Progenitor cell of endocrine pancreas (in vitro differentiated cells): Measurements from ENCODE around the gene NIPA2. TPM values are rescaled to one million over a fixed set of nuclear protein-coding genes. Genes with fewer than 3 reads are reported as not detected.
A peak's percentile ranks its signal among the peaks of the same experiment; 100 is the strongest.

Source experiments
- DNase-seq: peaks from one replicate; pipeline ENCODE4 v3.0.0; 2021; ENCODE audit warnings: low spot score; ENCODE audit not compliant: unreplicated experiment
- H3K27ac Mint-ChIP-seq: 2 replicates; pipeline ENCODE4 v1.8.0; 2021; ENCODE audit warnings: mild to moderate bottlenecking, moderate library complexity, mixed read lengths
- H3K27me3 Mint-ChIP-seq: 2 replicates; pipeline ENCODE4 v1.8.0; 2021; ENCODE audit warnings: mixed read lengths
- H3K36me3 Mint-ChIP-seq: 2 replicates; pipeline ENCODE4 v1.8.0; 2022; ENCODE audit warnings: mixed read lengths; ENCODE audit not compliant: insufficient read depth
- H3K4me1 Mint-ChIP-seq: 2 replicates; pipeline ENCODE4 v1.8.0; 2021; ENCODE audit warnings: low read depth, mixed read lengths
- H3K4me3 Mint-ChIP-seq: 2 replicates; pipeline ENCODE4 v1.8.0; 2021; ENCODE audit warnings: low read depth, mild to moderate bottlenecking, moderate library complexity, mixed read lengths
- H3K9me3 Mint-ChIP-seq: 2 replicates; pipeline ENCODE4 v1.8.0; 2021; ENCODE audit warnings: low read depth, mixed read lengths
- total RNA-seq: library from RNA; stranded (reverse); gene quantifications from 2 replicates; pipeline ENCODE4 v1.2.1, GENCODE V29; 2021
- TF ChIP-seq, protein P1 (sequence below): fragments of 200-600 bp; sonication (generic); IDR thresholded peaks from one replicate; pipeline ENCODE4 v1.5.0; 2021; ENCODE audit warnings: antibody characterized with exemption, mild to moderate bottlenecking; ENCODE audit not compliant: unreplicated experiment

The NIPA2 gene
- total RNA-seq, 1 donor from 2014 or later: 34.3 TPM

DNA sequence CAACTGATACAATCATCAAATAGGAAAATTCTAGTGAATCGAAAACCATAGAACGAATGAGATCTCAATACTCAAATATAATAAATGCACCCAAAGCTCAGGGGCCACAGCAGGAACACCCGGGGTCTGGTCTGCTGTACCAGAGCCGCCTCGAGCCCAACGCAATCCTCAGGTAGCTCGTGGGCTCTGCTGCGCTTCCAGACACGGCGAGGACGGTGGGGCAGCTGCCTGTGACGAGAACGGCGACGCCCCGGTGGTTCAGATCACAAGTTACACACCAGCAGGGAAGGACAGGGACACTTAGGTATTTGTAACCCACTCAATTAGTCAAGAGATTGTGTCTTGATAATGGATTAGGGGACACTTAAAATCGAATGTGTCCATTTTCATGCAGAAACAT, 54.6 kb downstream of the NIPA2 start:
- peaks cover 4% of the 10 kb centered on the region for H3K4me1 Mint-ChIP-seq
- H3K36me3 Mint-ChIP-seq: peaks cover 24% of the 10 kb centered on the region
- no peak overlapping the region for H3K4me3 Mint-ChIP-seq
- no peaks in the 10 kb centered on the region for H3K9me3 Mint-ChIP-seq
- TF ChIP-seq, protein P1, sequence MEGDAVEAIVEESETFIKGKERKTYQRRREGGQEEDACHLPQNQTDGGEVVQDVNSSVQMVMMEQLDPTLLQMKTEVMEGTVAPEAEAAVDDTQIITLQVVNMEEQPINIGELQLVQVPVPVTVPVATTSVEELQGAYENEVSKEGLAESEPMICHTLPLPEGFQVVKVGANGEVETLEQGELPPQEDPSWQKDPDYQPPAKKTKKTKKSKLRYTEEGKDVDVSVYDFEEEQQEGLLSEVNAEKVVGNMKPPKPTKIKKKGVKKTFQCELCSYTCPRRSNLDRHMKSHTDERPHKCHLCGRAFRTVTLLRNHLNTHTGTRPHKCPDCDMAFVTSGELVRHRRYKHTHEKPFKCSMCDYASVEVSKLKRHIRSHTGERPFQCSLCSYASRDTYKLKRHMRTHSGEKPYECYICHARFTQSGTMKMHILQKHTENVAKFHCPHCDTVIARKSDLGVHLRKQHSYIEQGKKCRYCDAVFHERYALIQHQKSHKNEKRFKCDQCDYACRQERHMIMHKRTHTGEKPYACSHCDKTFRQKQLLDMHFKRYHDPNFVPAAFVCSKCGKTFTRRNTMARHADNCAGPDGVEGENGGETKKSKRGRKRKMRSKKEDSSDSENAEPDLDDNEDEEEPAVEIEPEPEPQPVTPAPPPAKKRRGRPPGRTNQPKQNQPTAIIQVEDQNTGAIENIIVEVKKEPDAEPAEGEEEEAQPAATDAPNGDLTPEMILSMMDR: no peak
- no peaks in the 10 kb centered on the region for H3K27me3 Mint-ChIP-seq
- peak overlapping the region; percentile 37 for H3K27ac Mint-ChIP-seq
- no peak for DNase-seq

DNA sequence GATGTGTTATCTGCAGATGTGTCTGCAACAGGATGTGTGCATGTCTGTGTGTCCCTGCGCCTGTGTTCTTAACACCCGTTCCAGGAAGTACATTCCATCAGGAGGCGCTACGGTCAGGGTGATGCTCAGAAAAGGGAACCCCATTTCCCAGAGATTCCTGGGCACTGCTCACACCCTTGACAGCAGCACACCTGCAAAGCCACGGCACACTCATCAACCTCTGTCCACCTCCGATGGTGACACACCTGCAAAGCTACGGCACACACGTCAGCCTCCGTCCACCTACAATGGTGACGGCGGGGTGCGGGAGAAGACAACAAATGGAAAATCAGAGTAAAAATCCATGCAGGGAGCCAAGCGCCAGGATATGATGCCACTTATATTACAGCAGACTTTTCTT, 55.4 kb downstream of the NIPA2 start:
- no peaks in the 10 kb centered on the region for H3K27me3 Mint-ChIP-seq
- no peaks in the 10 kb centered on the region for H3K9me3 Mint-ChIP-seq
- no peak overlapping the region for H3K4me3 Mint-ChIP-seq
- peaks cover 24% of the 10 kb centered on the region for H3K36me3 Mint-ChIP-seq
- H3K27ac Mint-ChIP-seq: no peak overlapping the region
- no peak for DNase-seq
- TF ChIP-seq, protein P1: no peak
- H3K4me1 Mint-ChIP-seq: peaks cover 4% of the 10 kb centered on the region

DNA sequence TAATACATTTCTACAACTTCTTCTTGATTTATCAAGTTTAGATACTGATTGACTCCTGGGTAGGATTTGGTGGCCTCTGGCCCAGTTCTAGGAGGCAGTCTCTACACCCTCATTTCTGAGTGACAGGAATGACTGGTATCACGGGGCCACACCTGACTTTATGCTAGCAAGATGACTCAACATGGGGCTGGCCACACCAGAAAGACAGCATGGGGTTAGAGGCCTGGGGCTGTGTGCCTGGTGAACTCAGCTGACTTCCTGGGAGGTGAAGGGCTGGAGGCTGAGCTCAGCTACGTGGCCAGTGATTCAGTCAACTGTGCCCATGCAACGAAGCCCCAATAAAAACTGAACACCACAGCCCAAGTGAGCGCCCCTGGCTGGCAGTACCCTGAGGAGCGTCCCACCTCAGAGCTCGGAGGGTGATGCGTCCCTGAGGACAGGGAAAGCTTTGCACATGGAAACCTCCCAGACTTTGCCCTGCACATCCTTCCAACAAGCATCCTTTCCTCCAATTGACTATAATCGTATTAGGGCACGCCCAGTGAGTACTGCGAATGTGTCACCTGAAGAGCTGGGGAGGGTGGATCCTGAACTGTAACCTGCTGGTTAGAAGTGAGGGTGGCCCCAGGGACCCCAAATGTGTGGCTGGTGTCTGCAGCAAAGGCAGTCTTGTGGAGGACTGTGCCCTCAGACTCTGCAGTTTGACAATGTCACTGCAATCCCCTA, 57.2 kb downstream of the NIPA2 start:
- TF ChIP-seq, protein P1: no peak
- H3K36me3 Mint-ChIP-seq: peaks cover 28% of the 10 kb centered on the region
- peak overlapping the region; percentile 16 for H3K27ac Mint-ChIP-seq
- no peak for DNase-seq
- no peaks in the 10 kb centered on the region for H3K27me3 Mint-ChIP-seq
- H3K4me3 Mint-ChIP-seq: no peak overlapping the region
- H3K9me3 Mint-ChIP-seq: no peaks in the 10 kb centered on the region
- H3K4me1 Mint-ChIP-seq: peaks cover 4% of the 10 kb centered on the region

DNA sequence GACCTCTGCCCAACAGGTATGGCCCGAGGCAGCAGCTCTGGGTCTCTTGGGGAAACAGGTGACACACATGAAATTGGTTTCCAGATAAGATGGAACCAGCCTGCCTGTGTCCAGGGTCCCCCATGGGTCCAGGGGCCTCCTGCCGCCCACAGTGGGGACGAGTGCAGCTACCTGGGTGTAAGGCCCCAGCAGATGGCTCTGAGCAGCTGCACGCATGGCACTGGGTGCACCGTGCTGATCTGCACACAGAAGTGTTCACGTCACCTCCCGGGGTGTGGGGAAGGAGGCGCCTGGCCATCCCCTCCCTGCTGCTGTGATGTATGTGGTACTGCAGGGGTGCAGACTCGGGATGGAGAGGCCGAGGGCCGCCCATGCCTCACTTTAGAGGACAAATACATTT, 63.6 kb downstream of the NIPA2 start:
- H3K27ac Mint-ChIP-seq: no peak overlapping the region
- H3K36me3 Mint-ChIP-seq: peaks cover 16% of the 10 kb centered on the region
- H3K9me3 Mint-ChIP-seq: no peaks in the 10 kb centered on the region
- H3K4me3 Mint-ChIP-seq: no peak overlapping the region
- TF ChIP-seq, protein P1: no peak
- DNase-seq: no peak
- no peaks in the 10 kb centered on the region for H3K4me1 Mint-ChIP-seq
- no peaks in the 10 kb centered on the region for H3K27me3 Mint-ChIP-seq

DNA sequence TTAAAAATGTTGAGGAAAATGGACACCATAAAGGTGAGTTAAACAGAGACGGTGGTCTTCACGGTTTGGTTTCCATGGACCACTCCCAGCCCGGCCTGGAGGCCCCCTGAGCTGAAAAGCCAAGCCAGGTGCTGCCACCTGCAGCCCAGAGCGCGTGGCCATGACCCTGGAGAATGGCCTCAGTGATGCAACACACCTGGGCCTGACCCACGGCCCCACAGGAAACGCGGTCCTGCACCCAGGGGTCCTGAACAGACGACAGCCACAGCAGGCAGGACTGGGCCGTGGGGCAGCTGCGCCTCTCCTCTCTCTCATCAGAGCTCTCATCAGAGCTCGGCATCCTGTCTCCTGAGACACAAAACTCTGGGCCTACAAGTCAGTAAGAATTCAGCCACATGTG, 64.1 kb downstream of the NIPA2 start:
- H3K27ac Mint-ChIP-seq: peak overlapping the region; percentile 42
- TF ChIP-seq, protein P1: no peak
- DNase-seq: no peak

More for the DNA sequence above, 64.1 kb downstream of the NIPA2 start:
- H3K4me3 Mint-ChIP-seq: no peak overlapping the region
- peaks cover 13% of the 10 kb centered on the region for H3K36me3 Mint-ChIP-seq
- H3K27me3 Mint-ChIP-seq: no peaks in the 10 kb centered on the region
- H3K9me3 Mint-ChIP-seq: no peaks in the 10 kb centered on the region
- H3K4me1 Mint-ChIP-seq: no peaks in the 10 kb centered on the region
